Measurements from ENCODE around the gene TBC1D16. TPM values are rescaled to one million over a fixed set of nuclear protein-coding genes. Genes with fewer than 3 reads are reported as not detected.

TBC1D16 gene
- total RNA-seq, 3 donors from 2014 or later = 10.9 to 23.4 (median 22.1) TPM

DNA sequence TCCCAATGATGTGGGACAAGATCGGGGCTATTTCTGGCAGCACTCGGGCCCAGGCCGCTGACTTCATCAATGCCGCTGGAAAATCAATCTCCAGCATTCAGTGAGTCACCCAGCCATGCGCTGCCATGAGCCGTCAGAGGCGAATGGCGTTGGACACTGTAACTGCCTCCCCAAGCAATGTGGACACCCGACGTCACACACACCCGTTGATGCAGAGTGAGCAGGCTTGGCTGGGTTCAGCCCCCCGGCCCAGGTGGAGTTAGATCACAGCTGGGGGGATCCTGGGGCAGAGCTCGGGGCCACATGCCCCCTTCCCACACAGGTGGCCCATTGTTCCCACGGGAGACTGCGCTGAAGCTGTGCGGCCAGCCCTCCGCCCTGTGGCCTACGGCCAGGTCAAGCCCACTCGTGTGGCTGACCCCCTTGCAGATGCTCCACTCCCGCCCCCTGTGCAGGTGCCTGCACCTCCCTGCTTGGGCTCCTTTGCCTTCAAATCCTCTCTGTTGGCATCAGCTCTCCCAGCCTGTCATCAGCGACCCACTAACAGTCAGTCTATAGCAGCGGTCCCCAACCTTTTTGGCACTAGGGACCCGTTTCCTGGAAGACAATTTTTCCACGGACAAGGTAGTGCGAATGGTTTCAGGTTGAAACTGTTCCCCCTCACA lies 89.9 kb downstream of the TBC1D16 start:
- TF ChIP-seq, protein P1, sequence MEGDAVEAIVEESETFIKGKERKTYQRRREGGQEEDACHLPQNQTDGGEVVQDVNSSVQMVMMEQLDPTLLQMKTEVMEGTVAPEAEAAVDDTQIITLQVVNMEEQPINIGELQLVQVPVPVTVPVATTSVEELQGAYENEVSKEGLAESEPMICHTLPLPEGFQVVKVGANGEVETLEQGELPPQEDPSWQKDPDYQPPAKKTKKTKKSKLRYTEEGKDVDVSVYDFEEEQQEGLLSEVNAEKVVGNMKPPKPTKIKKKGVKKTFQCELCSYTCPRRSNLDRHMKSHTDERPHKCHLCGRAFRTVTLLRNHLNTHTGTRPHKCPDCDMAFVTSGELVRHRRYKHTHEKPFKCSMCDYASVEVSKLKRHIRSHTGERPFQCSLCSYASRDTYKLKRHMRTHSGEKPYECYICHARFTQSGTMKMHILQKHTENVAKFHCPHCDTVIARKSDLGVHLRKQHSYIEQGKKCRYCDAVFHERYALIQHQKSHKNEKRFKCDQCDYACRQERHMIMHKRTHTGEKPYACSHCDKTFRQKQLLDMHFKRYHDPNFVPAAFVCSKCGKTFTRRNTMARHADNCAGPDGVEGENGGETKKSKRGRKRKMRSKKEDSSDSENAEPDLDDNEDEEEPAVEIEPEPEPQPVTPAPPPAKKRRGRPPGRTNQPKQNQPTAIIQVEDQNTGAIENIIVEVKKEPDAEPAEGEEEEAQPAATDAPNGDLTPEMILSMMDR (IDR thresholded peaks at IDR 0.05) = no peak
- Histone ChIP-seq H3K4me1 (ENCODE audit: low read depth) (no peaks in the 10 kb centered on the region), H3K9me3 (no peaks in the 10 kb centered on the region), H3K4me3 (no peak overlapping the region), H3K36me3 (ENCODE audit: low read depth) (no peaks in the 10 kb centered on the region)
- DNase-seq = no peak
- no peak for ATAC-seq
- intact Hi-C loops (cut with DNase I, micrococcal nuclease) = no loop called here

DNA sequence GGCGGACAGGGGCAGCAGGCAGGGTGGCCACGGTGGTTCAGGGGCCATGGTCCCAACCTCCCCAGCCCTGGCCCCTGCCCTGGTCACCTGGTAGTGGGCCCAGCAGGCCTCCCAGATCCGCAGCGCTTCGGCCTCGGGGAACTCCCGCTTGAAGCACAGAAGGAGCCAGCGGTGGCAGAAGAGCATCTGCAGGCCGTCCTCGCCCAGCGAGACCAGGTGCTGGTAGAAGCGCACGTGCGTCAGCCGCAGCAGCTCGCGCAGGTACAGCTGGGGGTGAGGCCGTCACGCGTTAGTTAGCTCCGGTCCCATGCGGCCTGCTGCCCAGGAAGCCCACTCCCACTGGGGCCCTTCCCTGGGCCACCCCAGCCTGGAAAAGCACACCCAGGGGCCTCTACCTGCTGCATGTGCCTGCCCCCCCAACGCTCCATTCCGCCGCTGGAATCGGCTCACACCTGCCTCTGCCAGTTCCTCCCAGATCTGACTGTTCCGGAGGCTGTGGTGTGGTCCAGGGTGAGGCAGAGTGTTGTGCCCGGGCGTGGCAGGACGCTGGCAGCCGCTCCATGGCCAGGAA lies 90.8 kb downstream of the TBC1D16 start:
- Histone ChIP-seq H3K36me3 (ENCODE audit: low read depth) (no peaks in the 10 kb centered on the region), H3K4me1 (ENCODE audit: low read depth) (no peaks in the 10 kb centered on the region), H3K9me3 (no peaks in the 10 kb centered on the region), H3K4me3 (no peak overlapping the region)
- peak in 1 of 3 donors; percentile 21 for DNase-seq
- TF ChIP-seq, protein P1 (IDR thresholded peaks at IDR 0.05) = no peak
- intact Hi-C loops (cut with DNase I, micrococcal nuclease) = no loop called here
- peak; percentile 10 for ATAC-seq

DNA sequence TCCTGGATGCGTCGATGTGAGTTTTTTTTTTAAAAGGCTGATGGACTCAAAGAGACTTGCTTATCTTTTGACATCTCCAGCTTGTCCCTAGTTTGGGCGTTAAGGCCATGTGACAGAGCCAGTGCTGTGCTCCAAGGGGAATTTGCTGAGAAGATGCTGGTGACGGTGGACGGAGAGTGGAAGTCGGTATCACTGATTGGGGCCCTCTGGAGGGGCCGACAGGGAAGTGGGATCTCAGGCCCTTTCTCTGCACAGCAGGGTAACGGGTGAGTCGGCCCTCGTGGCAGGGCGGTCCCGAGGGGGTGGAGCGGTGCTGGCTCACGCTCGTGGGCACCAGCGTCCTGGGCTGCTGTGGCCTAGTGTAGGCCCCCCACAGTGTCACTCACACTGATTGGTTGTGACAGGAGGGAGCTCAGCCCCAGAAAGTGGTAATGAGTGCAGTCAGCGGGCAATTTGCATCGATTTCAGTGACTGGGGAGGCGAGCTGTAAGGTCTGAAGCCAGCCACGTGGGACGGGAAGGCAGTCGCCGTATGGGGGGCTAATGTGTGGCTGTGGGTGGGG lies 91.3 kb downstream of the TBC1D16 start:
- intact Hi-C loops (cut with DNase I, micrococcal nuclease) = no loop called here
- TF ChIP-seq, protein P1 (IDR thresholded peaks at IDR 0.05) = no peak

DNA sequence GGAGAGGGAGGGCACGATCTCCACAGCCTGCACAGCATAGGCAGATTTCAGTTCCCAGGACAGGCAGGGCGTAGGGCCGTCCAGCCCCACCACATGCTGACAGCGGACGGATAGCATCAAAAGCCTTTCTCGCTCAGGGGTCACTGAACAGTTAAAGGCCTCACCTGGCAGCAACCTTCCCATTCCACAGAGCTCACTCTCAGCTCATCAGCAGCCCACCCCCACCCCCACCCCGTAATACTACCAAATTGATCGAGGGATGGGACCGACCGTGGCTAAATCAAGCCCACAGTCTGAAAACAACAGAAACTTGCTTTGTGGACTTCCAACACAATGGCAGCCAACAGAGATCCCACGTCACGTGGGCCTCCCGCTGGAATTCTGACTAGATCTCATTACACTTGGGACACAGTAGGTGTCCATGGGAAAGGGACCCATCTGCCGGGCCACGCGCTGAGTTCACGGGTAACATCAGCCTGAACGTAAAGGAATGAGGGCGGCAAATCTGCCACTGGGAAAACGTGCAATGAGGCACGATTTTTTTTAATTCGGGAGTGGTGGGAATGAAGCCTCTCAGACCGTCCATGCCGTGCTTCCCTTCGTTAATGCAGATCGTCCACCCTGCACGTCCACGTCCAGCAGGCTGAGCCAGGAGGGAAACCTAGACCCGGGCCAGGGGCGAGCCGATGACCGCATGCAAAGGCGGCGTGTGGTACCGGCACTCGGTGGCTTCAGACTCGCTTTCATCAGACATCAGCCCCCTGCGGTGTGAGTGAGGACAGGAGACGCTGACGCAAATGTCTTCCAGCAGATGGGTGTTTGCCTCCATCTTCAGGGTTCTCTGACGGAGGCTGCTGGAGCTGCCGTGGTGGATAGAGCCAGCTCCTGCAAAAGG lies 92.1 kb downstream of the TBC1D16 start:
- Histone ChIP-seq H3K4me3 (no peak overlapping the region), H3K9me3 (no peaks in the 10 kb centered on the region), H3K4me1 (ENCODE audit: low read depth) (no peaks in the 10 kb centered on the region), H3K36me3 (ENCODE audit: low read depth) (no peaks in the 10 kb centered on the region)
- TF ChIP-seq, protein P1 (IDR thresholded peaks at IDR 0.05) = no peak
- DNase-seq (peak in 1 of 3 donors; percentile 3), ATAC-seq (no peak)
- intact Hi-C loops (cut with DNase I, micrococcal nuclease) = no loop called here

More for the DNA sequence above, 91.3 kb downstream of the TBC1D16 start:
- peak in 1 of 3 donors; percentile 14 for DNase-seq
- H3K9me3 ChIP-seq = no peaks in the 10 kb centered on the region
- H3K4me3 ChIP-seq = no peak overlapping the region
- no peaks in the 10 kb centered on the region for H3K36me3 ChIP-seq (ENCODE audit: low read depth)
- H3K4me1 ChIP-seq (ENCODE audit: low read depth) = no peaks in the 10 kb centered on the region
- no peak for ATAC-seq

DNA sequence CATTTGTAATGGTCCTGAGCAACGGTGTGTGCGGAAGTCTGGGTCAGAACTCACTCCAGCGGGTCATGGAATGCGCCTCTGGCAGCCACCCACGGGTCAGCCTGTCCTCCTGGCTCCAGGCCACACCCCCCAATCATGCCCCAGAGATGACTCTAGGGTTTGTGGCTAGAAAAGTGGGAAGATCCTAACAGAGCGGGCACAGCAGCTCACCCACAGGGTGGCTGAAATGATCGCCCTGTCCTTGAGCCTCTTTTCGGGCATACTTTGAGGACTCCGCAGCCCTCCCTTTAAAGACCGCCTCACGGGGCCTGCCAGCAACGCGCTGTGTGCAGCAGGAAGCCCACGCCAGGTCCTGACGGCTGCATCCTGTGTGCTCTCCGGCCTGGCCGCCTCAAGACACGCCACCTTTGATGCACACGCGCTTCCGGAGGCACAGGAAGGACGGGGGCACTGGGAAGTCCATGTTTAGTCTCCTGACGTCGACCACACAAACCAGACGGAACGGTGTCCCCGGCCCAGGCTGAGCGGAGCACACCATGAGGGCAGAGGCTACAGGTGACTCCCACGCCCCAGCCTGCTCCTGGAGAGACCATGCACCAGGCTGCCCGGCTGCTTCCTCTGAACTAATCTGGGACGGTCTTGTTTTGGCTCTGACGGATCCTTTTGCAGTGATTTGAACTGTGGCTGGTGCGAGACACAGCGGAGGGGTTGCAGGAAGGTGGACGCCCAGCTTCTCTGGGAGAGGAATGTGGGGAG lies 92.9 kb downstream of the TBC1D16 start:
- peak in 2 of 3 donors; percentile 23 to 62 for DNase-seq
- intact Hi-C loops (cut with DNase I, micrococcal nuclease) = no loop called here
- H3K4me3 ChIP-seq = no peak overlapping the region
- peak; percentile 7 for ATAC-seq
- H3K4me1 ChIP-seq (ENCODE audit: low read depth) = no peaks in the 10 kb centered on the region
- H3K9me3 ChIP-seq = no peaks in the 10 kb centered on the region
- TF ChIP-seq, protein P1 (IDR thresholded peaks at IDR 0.05) = no peak
- no peaks in the 10 kb centered on the region for H3K36me3 ChIP-seq (ENCODE audit: low read depth)

All from mucosa of descending colon (tissue), 3 donors.